NCI-H2107 treated with DMSO at 0.1 percent for 48 hours (cell line): Measurements from ENCODE around the gene ARHGAP23.
A peak's percentile ranks its signal among the peaks of the same experiment; 100 is the strongest.

Experiments used
- DNase-seq: peaks from one replicate; lab custom pipeline; 2025; ENCODE audit not compliant: unreplicated experiment; lab: John Stamatoyannopoulos, UW

The ARHGAP23 gene

GRCh38 chr17:38428112-38428642 is at the start of gene ARHGAP23:
Gene ARHGAP23, plus strand, starts transcription at chr17:38428464. Its CDS starts 22 bp downstream, at chr17:38428486.
- DNase-seq = no peak

DNA sequence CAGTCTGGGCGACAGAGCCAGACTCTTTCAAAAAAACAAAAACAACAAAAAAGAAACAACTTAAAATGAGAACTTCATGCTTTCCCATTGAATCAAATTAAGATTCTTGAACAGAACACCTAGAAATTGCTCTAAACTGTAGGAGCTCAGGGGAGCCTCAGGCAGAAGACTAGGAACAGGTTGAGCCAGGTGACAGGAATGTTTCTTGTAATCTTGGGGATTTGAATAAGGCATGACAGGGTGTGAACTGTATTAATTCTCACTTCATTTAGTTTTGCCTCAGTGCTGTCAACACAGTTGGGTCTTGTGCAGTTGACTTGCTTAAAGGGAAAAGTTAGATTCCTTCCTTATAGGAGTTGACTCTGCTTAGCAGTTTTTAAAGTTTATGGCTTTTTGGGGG is 48.8 kb upstream of the ARHGAP23 start:
- no peak for DNase-seq

DNA sequence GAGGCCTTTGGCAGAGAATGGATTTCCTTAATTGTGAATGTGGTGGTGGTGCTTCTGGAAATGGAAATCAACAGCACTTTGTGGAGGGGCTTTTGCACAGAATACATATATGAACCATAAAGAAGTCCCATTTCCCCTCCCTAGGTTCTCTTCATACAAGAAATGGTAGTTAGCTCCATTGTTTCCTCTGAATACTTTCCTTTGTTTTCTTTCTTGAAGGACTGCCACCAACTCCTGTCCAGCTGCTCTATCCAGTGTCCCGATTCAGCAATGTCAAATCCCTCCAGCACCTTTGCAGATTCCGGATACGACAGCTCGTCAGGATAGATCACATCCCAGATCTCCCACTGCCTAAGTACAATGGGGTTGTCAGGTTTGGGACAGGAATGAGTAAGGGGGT is 33.2 kb upstream of the ARHGAP23 start:
- DNase-seq = no peak

DNA sequence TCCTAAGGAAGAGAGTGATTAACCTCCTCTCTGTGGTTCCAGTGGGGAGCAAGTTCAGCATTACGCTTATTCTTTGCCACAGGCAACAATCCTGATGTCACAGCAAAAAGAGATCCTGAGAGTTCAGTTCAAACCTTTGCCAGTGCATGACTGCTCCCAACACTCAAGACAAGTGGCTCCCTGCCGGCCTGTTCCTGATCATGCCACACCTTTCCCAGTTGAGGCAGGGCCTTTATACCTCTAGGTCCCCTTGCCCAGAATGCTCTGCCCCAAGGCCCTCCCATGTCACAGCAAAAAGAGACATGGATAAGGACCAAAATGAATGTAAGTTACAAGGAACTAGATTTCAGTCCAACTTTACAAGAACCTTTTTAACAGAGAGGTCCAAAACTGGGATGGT is 31.0 kb upstream of the ARHGAP23 start:
- no peak for DNase-seq

DNA sequence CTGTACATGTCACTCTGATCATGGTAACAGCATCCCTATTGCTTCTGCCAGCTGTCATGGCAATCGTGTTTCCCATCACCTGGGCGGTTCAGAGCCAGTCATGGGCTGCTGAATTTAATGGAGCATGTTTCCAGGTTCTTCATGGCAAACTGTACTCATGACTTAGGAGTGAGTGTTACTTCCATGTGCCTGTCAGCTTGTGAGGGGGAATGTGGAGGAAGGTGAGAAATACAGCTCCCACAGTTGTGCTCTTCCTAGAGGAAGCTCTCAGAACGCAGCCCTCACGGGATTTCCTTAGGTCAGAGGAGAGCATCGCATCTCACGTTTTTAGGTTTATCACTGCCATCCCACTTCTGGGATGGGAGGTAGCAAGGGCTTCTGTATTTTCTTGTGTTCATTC is 28.0 kb upstream of the ARHGAP23 start:
- no peak for DNase-seq

- no peak for DNase-seq
These were observed 26.8 kb upstream of the ARHGAP23 start for GRCh38 chr17:38401459-38401858.

GRCh38 chr17:38402897-38403296 is 25.4 kb upstream of the ARHGAP23 start:
- no peak for DNase-seq

- DNase-seq = peak; percentile 23
These were observed 24.8 kb upstream of the ARHGAP23 start for GRCh38 chr17:38403491-38403890.

DNA sequence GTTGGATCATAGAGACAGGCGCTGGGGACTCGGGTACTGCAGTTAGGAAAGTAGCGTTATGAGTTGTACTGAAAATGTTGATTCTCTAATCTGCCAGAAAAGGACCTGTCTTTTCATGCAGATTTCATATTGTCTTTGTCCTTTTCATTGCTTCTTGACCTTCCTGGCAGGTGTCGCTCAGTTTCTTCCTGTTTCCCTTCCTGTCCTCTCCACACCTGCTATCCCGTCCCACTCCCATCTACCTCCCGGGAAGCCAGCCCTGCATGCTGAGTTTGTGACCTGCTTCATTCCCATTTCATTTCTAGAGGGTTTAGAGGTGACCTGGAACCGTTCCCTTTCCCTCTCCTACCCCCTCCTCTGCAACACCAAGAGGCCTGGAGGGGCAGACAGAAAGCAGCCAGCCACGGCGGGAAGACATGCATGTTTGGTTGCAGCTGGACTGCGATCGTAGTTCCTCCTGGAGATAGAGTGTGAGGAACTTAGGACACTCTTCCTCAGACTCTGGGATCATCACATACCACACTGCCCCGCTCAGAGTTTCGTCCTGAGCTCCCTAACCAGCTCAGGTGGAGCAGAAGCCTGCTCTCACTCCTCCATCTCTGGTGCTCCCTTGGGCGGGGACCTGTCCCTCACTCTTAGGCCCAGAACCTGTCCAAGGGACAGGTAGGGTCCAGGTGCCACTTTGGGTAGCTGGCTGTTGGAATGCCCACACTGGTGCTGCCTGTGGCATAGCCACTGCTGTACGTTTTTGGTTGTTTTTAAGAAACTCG is 23.9 kb upstream of the ARHGAP23 start:
- DNase-seq = no peak

GRCh38 chr17:38405654-38406053 is 22.6 kb upstream of the ARHGAP23 start:
- DNase-seq = no peak

DNA sequence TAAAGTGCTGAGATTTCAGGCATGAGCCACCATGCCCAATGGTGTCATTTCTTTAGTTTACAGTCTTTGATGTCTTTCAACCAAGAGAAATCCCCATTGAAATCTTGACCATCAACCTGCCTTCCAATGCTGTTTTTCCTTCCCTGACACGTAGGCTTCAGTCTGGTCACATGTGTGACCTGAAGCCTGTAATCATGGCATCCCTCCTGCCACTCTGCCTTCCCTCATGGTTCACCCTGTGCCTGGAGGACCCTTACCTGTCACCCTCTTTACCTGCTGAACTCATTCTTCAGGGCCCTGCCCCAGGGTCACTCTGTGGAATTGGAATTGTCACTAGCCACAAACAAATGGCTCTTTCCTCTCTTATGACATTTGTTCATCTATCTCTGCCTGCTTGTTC is 18.1 kb upstream of the ARHGAP23 start:
- no peak for DNase-seq

- DNase-seq = peak; percentile 97
These were observed 12.7 kb upstream of the ARHGAP23 start for GRCh38 chr17:38415250-38416194.

DNA sequence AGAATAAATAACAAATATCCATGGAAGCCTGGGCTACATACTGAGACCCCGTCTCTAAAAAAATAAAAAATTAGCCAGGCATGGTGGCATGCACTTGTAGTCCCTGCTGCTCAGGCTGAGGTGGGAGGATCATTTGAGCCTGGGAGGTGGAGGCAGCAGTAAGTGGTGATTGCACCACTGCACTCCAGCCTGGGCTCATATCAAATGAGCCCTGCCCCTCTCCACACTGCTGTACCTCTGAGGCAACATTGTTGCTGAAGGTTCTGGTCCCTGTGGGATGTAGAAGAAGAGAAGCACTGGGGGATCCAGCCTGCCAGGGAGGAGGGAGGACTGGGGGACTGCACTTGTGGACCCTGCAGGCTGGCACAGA is 11.4 kb upstream of the ARHGAP23 start:
- DNase-seq = peak; percentile 66

DNA sequence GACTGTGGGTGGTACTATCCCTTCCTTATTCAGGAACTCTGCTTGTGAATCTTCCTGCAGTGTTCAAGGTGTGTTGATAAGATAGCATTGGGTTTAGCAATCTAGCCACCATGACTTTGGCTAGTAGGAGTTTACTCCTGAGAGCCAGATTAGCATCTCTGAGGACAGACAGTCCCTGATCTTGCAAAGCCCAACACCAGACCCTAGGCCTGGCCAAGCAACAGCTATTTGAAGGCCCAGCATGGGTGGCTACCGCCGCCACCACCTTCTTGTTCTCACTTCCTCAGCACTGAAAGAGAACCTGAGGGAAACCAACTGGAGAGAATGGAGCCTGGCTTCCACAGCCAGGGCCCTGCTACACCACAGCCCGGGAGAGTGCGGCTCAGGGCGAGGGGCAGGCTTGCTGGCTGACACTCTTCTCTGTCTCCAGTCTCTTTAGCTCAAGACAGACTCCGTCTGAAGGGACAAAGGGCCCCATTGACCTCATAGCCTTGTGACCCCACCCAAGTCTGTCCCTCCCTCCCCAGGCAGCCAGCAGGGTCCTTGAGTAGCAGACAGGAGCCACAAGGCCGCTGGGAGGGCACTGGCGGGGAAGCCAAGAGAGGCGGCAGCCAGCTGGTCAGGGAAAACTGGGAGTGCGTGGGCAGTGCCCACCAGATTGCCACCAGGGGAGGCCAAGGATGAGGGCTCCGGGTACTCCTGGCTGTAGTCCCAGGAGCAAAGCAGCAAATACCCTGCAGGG is 10.9 kb upstream of the ARHGAP23 start:
- DNase-seq = no peak

- DNase-seq = no peak
These were observed 10.1 kb upstream of the ARHGAP23 start for GRCh38 chr17:38418062-38418692.

GRCh38 chr17:38418693-38419507 is 9.4 kb upstream of the ARHGAP23 start:
- no peak for DNase-seq

GRCh38 chr17:38419508-38419981 is 8.7 kb upstream of the ARHGAP23 start:
- no peak for DNase-seq

GRCh38 chr17:38420518-38420917 is 7.7 kb upstream of the ARHGAP23 start:
- DNase-seq = no peak

GRCh38 chr17:38421171-38421841 is 7.0 kb upstream of the ARHGAP23 start:
- DNase-seq = no peak
